Ishikawa (cell line): Measurements from ENCODE around the gene PRPF6.

Experiments
- CEBPB ChIP-seq: IDR thresholded peaks from 2 replicates; pipeline ENCODE4 v1.6.1; 2012
- CREB1 ChIP-seq: IDR thresholded peaks from 2 replicates; pipeline ENCODE4 v1.6.1; 2012; ENCODE audit warnings: low read depth
- EGR1 ChIP-seq: IDR thresholded peaks from 2 replicates; pipeline ENCODE4 v1.6.1; 2012
- EP300 ChIP-seq: IDR thresholded peaks from 2 replicates; pipeline ENCODE4 v1.6.1; 2012; ENCODE audit warnings: borderline replicate concordance
- FOXM1 ChIP-seq: IDR thresholded peaks from 2 replicates; pipeline ENCODE4 v1.6.1; 2012; ENCODE audit warnings: low read depth, borderline replicate concordance
- MAX ChIP-seq: IDR thresholded peaks from 2 replicates; pipeline ENCODE4 v1.6.1; 2012
- NFIC ChIP-seq: IDR thresholded peaks from 2 replicates; pipeline ENCODE4 v1.6.1; 2012
- RAD21 ChIP-seq: IDR thresholded peaks from 2 replicates; pipeline ENCODE4 v1.6.1; 2012; ENCODE audit warnings: low read depth
- REST ChIP-seq: IDR thresholded peaks from 2 replicates; pipeline ENCODE4 v1.6.1; 2012; ENCODE audit warnings: low read depth, mild to moderate bottlenecking
- TAF1 ChIP-seq: IDR thresholded peaks from 2 replicates; pipeline ENCODE4 v1.6.1; 2012; ENCODE audit warnings: low read depth, mild to moderate bottlenecking
- TCF12 ChIP-seq: IDR thresholded peaks from 2 replicates; pipeline ENCODE4 v1.6.1; 2012; ENCODE audit warnings: low read depth
- TEAD4 ChIP-seq: IDR thresholded peaks from 2 replicates; pipeline ENCODE4 v1.6.1; 2012
- USF1 ChIP-seq: IDR thresholded peaks from 2 replicates; pipeline ENCODE4 v1.6.1; 2012
- YY1 ChIP-seq: IDR thresholded peaks from 2 replicates; pipeline ENCODE4 v1.6.1; 2012; ENCODE audit warnings: low read depth
- ZBTB7A ChIP-seq: IDR thresholded peaks from 2 replicates; pipeline ENCODE4 v1.6.1; 2012; ENCODE audit warnings: low read depth

The PRPF6 gene

GRCh38 chr20:64006902-64007301 is 26.0 kb downstream of the PRPF6 start:
- no peak for TF ChIP-seq ZBTB7A
- no peak for TF ChIP-seq EGR1
- no peak for TF ChIP-seq CEBPB
- TF ChIP-seq NFIC = no peak
- TF ChIP-seq CREB1 = no peak
- TF ChIP-seq TAF1 = no peak
- TF ChIP-seq EP300 = no peak
- no peak for TF ChIP-seq MAX
- no peak for TF ChIP-seq TCF12
- TF ChIP-seq TEAD4 = no peak
- no peak for TF ChIP-seq FOXM1
- TF ChIP-seq YY1 = no peak
- TF ChIP-seq RAD21 = no peak
- no peak for TF ChIP-seq REST
- TF ChIP-seq USF1 = no peak

GRCh38 chr20:64009811-64010387 is 29.0 kb downstream of the PRPF6 start:
- TF ChIP-seq TEAD4 (no peak), EP300 (no peak), REST (no peak), USF1 (no peak)

GRCh38 chr20:64010711-64011237 is 29.8 kb downstream of the PRPF6 start:
- TF ChIP-seq EGR1 (no peak), MAX (no peak), EP300 (no peak), TAF1 (no peak), TCF12 (no peak), FOXM1 (no peak), ZBTB7A (no peak), CEBPB (no peak), CREB1 (no peak), TEAD4 (no peak)

GRCh38 chr20:64011366-64011779 is 30.4 kb downstream of the PRPF6 start:
- TF ChIP-seq ZBTB7A = no peak
- no peak for TF ChIP-seq NFIC
- no peak for TF ChIP-seq TCF12
- TF ChIP-seq YY1 = no peak
- TF ChIP-seq RAD21 = no peak
- no peak for TF ChIP-seq USF1
- no peak for TF ChIP-seq TAF1

DNA sequence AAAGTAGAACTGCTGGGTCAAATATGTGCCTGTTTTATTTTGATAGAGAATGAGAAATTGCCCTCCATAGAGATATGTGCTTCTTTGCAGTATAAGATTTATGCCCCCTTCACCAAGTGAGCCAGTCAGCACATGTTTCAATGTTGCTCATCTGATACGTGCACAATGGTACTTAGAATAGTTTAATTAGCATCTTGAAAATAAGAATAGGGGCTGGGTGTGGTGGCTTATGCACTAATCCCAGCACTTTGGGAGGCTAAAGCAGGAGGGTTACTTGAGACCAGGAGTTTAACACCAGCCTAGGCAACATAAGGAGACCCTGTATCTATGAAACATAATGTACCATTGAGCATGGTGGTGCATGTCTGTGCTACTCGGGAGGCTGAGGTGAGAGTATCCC is 34.7 kb downstream of the PRPF6 start:
- TF ChIP-seq EGR1 (no peak), TAF1 (no peak), CEBPB (no peak), RAD21 (no peak), ZBTB7A (no peak), REST (no peak), NFIC (no peak), MAX (no peak), FOXM1 (no peak), CREB1 (no peak), EP300 (no peak), USF1 (no peak), TCF12 (no peak), YY1 (no peak), TEAD4 (no peak)
